H9 (cell line): ENCODE data around the gene IFT52. TPM values are rescaled to one million over a fixed set of nuclear protein-coding genes. Genes with fewer than 3 reads are reported as not detected.

Source experiments
- DNase-seq: peaks from one replicate; pipeline ENCODE4 v3.0.0-alpha.2; 2017
- H2AFZ ChIP-seq: one replicate; pipeline ENCODE4 v1.6.1; 2013; ENCODE audit warnings: mild to moderate bottlenecking, low read length, control low read depth, moderate library complexity
- H2AK5ac ChIP-seq: 2 replicates; pipeline ENCODE4 v1.6.1; 2013; ENCODE audit warnings: low read length, control low read depth, mixed read lengths; ENCODE audit not compliant: insufficient read length
- H2BK120ac ChIP-seq: one replicate; pipeline ENCODE4 v1.6.1; 2013; ENCODE audit warnings: low read depth, mild to moderate bottlenecking, low read length, control low read depth, inconsistent platforms; ENCODE audit not compliant: poor library complexity, severe bottlenecking
- H2BK12ac ChIP-seq: 2 replicates; pipeline ENCODE4 v1.6.1; 2013; ENCODE audit warnings: low read length, control low read depth, mixed read lengths, low read depth; ENCODE audit not compliant: insufficient read length
- H2BK15ac ChIP-seq: 2 replicates; pipeline ENCODE4 v1.6.1; 2013; ENCODE audit warnings: low read depth, low read length, control low read depth
- H2BK20ac ChIP-seq: one replicate; pipeline ENCODE4 v1.6.1; 2013; ENCODE audit warnings: low read depth, mild to moderate bottlenecking, low read length, control low read depth, inconsistent platforms; ENCODE audit not compliant: poor library complexity, severe bottlenecking
- H2BK5ac ChIP-seq: 2 replicates; pipeline ENCODE4 v1.6.1; 2013; ENCODE audit warnings: low read length, control low read depth, mixed read lengths; ENCODE audit not compliant: insufficient read length
- H3K14ac ChIP-seq: 2 replicates; pipeline ENCODE4 v1.6.1; 2013; ENCODE audit warnings: low read length, control low read depth; ENCODE audit not compliant: insufficient read depth
- H3K18ac ChIP-seq: 2 replicates; pipeline ENCODE4 v1.6.1; 2013; ENCODE audit warnings: low read depth, mild to moderate bottlenecking, mixed read lengths, low read length, control low read depth; ENCODE audit not compliant: insufficient read length
- H3K23ac ChIP-seq: 2 replicates; pipeline ENCODE4 v1.6.1; 2013; ENCODE audit warnings: low read length, control low read depth, mixed read lengths, low read depth; ENCODE audit not compliant: insufficient read length
- H3K23me2 ChIP-seq: 2 replicates; pipeline ENCODE4 v1.6.1; 2013; ENCODE audit warnings: low read depth, mild to moderate bottlenecking, mixed read lengths, low read length, control low read depth; ENCODE audit not compliant: insufficient read length, poor library complexity, severe bottlenecking
- H3K27ac ChIP-seq: 2 replicates; pipeline ENCODE4 v1.5.1; 2013; ENCODE audit warnings: low read length, control low read depth, mixed read lengths, low read depth; ENCODE audit not compliant: insufficient read length
- H3K27me3 ChIP-seq: 2 replicates; pipeline ENCODE4 v1.6.1; 2013; ENCODE audit warnings: low read length, control low read depth, inconsistent platforms; ENCODE audit not compliant: insufficient read depth
- H3K4ac ChIP-seq: 2 replicates; pipeline ENCODE4 v1.6.1; 2013; ENCODE audit warnings: low read depth, mild to moderate bottlenecking, control low read depth, inconsistent platforms, low read length, moderate library complexity
- H3K4me1 ChIP-seq: 2 replicates; pipeline ENCODE4 v1.6.1; 2013; ENCODE audit warnings: low read length, control low read depth, inconsistent platforms; ENCODE audit not compliant: insufficient read depth
- H3K4me2 ChIP-seq: 2 replicates; pipeline ENCODE4 v1.6.1; 2013; ENCODE audit warnings: low read length, control low read depth, mixed read lengths; ENCODE audit not compliant: insufficient read length, insufficient read depth
- H3K56ac ChIP-seq: 2 replicates; pipeline ENCODE4 v1.6.1; 2013; ENCODE audit warnings: low read depth, mild to moderate bottlenecking, mixed read lengths, low read length, control low read depth; ENCODE audit not compliant: insufficient read length
- H3K79me1 ChIP-seq: 2 replicates; pipeline ENCODE4 v1.6.1; 2013; ENCODE audit warnings: low read depth, mild to moderate bottlenecking, moderate library complexity, low read length, control low read depth, inconsistent platforms; ENCODE audit not compliant: insufficient read depth, poor library complexity, severe bottlenecking
- H3K79me2 ChIP-seq: 2 replicates; pipeline ENCODE4 v1.6.1; 2013; ENCODE audit warnings: low read length, control low read depth, inconsistent platforms; ENCODE audit not compliant: insufficient read depth
- H3K9ac ChIP-seq: 2 replicates; pipeline ENCODE4 v1.6.1; 2013; ENCODE audit warnings: low read length, control low read depth, mixed read lengths; ENCODE audit not compliant: insufficient read length; ENCODE audit errors: extremely low read depth
- H3K9me3 ChIP-seq: one replicate; pipeline ENCODE4 v1.6.1; 2013; ENCODE audit warnings: low read depth, low read length, inconsistent platforms; ENCODE audit not compliant: control insufficient read depth
- H3T11ph ChIP-seq: one replicate; pipeline ENCODE4 v1.6.1; 2013; ENCODE audit warnings: mild to moderate bottlenecking, low read length, control low read depth, inconsistent platforms
- H4K20me1 ChIP-seq: one replicate; pipeline ENCODE4 v1.6.1; 2013; ENCODE audit not compliant: control insufficient read depth, insufficient read length, insufficient read depth
- H4K5ac ChIP-seq: 2 replicates; pipeline ENCODE4 v1.6.1; 2013; ENCODE audit warnings: low read depth, mild to moderate bottlenecking, mixed read lengths, low read length, control low read depth; ENCODE audit not compliant: insufficient read length
- H4K8ac ChIP-seq: replicated peaks from 2 replicates; pipeline ENCODE4 v1.6.1; 2013; ENCODE audit warnings: low read length, control low read depth, mixed read lengths, low read depth; ENCODE audit not compliant: insufficient read length
- H4K91ac ChIP-seq: 2 replicates; pipeline ENCODE4 v1.6.1; 2013; ENCODE audit warnings: low read depth, mild to moderate bottlenecking, moderate library complexity, mixed read lengths, low read length, control low read depth; ENCODE audit not compliant: insufficient read length
- H3K27ac Mint-ChIP-seq, 3 experiments: 2 replicates in 2 of 3; 3 replicates in 1 of 3; pipeline ENCODE4 v1.8.0; 2020 to 2021; ENCODE audit warnings: mixed read lengths in 3 of 3, mild to moderate bottlenecking in 1 of 3, moderate library complexity in 1 of 3
- H3K27me3 Mint-ChIP-seq: 2 replicates; pipeline ENCODE4 v1.8.0; 2021; ENCODE audit warnings: low read depth, mild to moderate bottlenecking, moderate library complexity, mixed read lengths
- H3K36me3 Mint-ChIP-seq, 3 experiments: 2 replicates in 2 of 3; 3 replicates in 1 of 3; pipeline ENCODE4 v1.8.0; 2020 to 2021; ENCODE audit warnings: low read depth in 3 of 3, mixed read lengths in 3 of 3; ENCODE audit not compliant: insufficient read depth in 1 of 3
- H3K4me1 Mint-ChIP-seq, 2 experiments: 2 replicates each; pipeline ENCODE4 v1.8.0; 2020; ENCODE audit warnings: mixed read lengths in 2 of 2
- H3K4me3 Mint-ChIP-seq, 2 experiments: 2 replicates in 1 of 2; 3 replicates in 1 of 2; pipeline ENCODE4 v1.8.0; 2020 to 2021; ENCODE audit warnings: mild to moderate bottlenecking in 2 of 2, mixed read lengths in 2 of 2, moderate library complexity in 1 of 2
- H3K9me3 Mint-ChIP-seq, 2 experiments: 2 replicates in 1 of 2; 3 replicates in 1 of 2; pipeline ENCODE4 v1.8.0; 2020; ENCODE audit warnings: mild to moderate bottlenecking in 2 of 2, mixed read lengths in 2 of 2, moderate library complexity in 1 of 2
- CTCF ChIP-seq: fragments of 200-600 bp; sonication (generic); conservative IDR thresholded peaks from 3 replicates; pipeline ENCODE4 v1.8.0; 2021; ENCODE audit warnings: antibody characterized with exemption, mild to moderate bottlenecking
- WGBS: extraction: QIAGEN DNeasy Blood & Tissue Kit; methylation state at CpG from one replicate; pipeline ENCODE4 v1.1.7; 2013; ENCODE audit warnings: missing lambda C conversion rate, low lambda C conversion rate, mixed read lengths; ENCODE audit not compliant: insufficient read length; ENCODE audit errors: extremely low coverage; 5-methylcytosine and 5-hydroxymethylcytosine counted together
- total RNA-seq: library from RNA; stranded (reverse); gene quantifications from 2 replicates; pipeline ENCODE4 v1.2.1, GENCODE V29; 2021

IFT52 gene
- total RNA-seq, 1 experiment from 2014 or later = 44.5 TPM

GRCh38 chr20:43680981-43681380 lies 90.2 kb downstream of the IFT52 start:
- Histone ChIP-seq H3K4me2 (no peak overlapping the region), H4K20me1 (no peaks in the 10 kb centered on the region), H4K8ac (no peak overlapping the region), H2AK5ac (no peak overlapping the region), H2BK15ac (no peak overlapping the region), H3K14ac (no peak overlapping the region), H3K18ac (no peak overlapping the region), H3K27ac (no peak overlapping the region), H2BK12ac (no peak overlapping the region), H3K56ac (no peak overlapping the region), H4K91ac (no peak overlapping the region), H2BK5ac (no peak overlapping the region), H3K4me1 (no peaks in the 10 kb centered on the region), H3K9me3 (no peaks in the 10 kb centered on the region), H3K23me2 (no peaks in the 10 kb centered on the region), H2BK120ac (no peak overlapping the region), H3K79me2 (peaks cover 3% of the 10 kb centered on the region; the same call in 1 of the 2 replicates), H3K9ac (no peak overlapping the region), H3K23ac (no peak overlapping the region), H3K27me3 (no peaks in the 10 kb centered on the region), H4K5ac (no peak overlapping the region), H2BK20ac (no peak overlapping the region), H3T11ph (no peak overlapping the region), H2AFZ (no peak overlapping the region), H3K4ac (no peak overlapping the region), H3K79me1 (peaks cover 3% of the 10 kb centered on the region)
- Mint-ChIP-seq H3K4me3 (no peak overlapping the region), H3K4me1 (peaks cover 8 to 12% of the 10 kb centered on the region in 2 experiments), H3K27me3 (no peaks in the 10 kb centered on the region), H3K9me3 (no peaks in the 10 kb centered on the region), H3K36me3 (peaks cover 15 to 63% (median 62%) of the 10 kb centered on the region in 3 experiments), H3K27ac (peak overlapping the region in 2 of 3 experiments; percentile 12 to 76; a peak in 3 of 7 replicates)
- DNase-seq = no peak
- TF ChIP-seq CTCF = no peak
- WGBS = no CpG with 5 or more reads among the region's 7 CpGs
